Pulmonary artery endothelial cell (primary cell): ENCODE results near the gene RIMKLB. TPM values are rescaled to one million over a fixed set of nuclear protein-coding genes. Genes with fewer than 3 reads are reported as not detected.
"Not testable (repeated sequence)": the region's sequence is repeated elsewhere in the genome, so short reads cannot be mapped to it uniquely, and the experiment has no call there.

Experiments used
- DNase-seq: peaks from one replicate; pipeline ENCODE4 v3.0.0-alpha.2; 2011; ENCODE audit warnings: low read depth, low spot score
- total RNA-seq: library from RNA; depleted of rRNA; stranded (reverse); fragments of >200 nt; gene quantifications from 2 replicates; pipeline ENCODE4 v1.2.3, GENCODE V29; 2014

Gene RIMKLB
- total RNA-seq, 1 donor from 2014 or later, result 54.4 TPM

DNA sequence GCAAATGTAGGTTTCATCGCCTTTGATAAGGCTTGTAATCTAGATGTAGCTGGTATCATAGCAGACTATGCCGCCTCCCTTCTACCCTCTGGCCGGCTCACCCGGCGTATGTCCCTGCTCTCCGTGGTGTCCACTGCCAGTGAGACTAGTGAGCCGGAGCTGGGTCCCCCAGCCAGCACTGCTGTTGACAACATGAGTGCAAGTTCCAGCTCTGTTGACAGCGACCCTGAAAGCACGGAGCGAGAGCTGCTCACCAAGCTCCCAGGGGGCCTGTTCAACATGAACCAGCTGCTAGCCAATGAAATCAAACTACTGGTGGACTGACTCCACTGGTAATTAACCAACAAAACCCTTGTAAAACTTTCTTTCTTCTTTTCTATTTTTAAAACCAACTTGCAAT is 75.7 kb downstream of the RIMKLB start:
- no peak for DNase-seq

- no peak for DNase-seq
Measured at GRCh38 chr12:8779281-8779680, 81.5 kb downstream of the RIMKLB start.

DNA sequence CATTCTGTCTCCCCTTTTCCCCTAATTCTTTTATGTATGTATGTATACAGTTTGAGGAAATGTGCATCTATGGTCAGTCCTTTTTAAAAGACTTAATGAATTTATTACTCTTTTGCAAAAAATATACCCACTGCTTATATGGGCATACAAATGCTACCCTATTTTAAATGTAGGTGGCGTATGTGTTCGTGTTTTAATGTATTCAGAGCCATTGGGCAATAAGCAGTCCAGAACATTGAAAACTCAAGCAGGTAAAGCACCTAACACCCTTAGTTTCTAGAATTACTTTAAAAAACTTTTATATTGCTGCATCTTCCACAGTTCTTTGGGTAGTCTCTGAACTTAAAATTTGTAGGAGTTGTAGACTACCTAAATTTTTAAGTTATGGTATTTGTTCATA is 82.1 kb downstream of the RIMKLB start:
- DNase-seq, result no peak

DNA sequence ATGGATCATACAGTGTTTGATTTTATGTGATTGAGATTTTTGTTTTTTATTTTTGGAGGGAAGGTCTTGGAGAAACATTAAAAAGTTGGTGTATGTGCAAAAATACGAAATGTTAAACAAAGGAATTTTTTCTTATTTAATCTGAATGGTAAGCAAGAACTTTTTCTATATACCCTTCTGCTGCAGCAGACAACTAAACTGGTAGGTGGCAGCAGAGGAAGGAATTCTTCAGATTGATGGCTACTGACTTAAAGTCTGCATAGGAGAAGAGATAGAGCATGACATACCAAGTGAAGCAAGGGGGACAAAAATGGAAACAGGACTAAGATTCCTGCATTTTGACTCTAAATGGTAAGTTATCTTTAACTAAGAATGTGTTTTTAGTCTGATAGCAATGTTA is 82.6 kb downstream of the RIMKLB start:
- DNase-seq, result no peak

- no peak for DNase-seq
Measured at GRCh38 chr12:8781381-8782127, 83.8 kb downstream of the RIMKLB start.

DNA sequence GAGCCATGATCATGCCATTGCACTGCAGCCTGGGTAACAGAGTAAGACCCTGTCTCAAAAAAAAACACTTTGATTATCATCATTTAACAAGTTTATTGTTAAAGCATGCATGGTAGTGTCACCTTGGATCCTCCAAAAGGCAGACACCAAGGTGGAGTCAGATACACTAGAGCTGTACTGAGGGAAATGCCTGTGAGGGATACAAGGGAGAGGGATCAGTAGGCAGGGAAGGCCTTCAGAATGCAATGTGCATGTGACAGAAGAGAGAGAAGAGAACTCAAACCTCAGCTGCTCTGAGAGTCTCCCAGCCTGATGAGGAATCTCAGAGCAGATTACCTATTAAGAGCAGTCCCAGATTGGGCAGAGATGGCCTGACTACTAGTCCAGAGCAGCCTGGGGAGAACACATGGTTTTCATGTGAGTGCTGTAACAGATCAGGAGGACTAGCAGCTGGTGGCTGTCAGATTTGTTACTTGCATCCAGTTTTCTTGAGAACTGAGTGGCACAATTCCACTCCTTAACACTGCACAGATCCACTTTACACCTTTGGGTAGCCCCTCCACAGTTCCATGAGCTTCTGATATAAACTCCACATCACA is 86.6 kb downstream of the RIMKLB start:
- DNase-seq, result no peak

DNA sequence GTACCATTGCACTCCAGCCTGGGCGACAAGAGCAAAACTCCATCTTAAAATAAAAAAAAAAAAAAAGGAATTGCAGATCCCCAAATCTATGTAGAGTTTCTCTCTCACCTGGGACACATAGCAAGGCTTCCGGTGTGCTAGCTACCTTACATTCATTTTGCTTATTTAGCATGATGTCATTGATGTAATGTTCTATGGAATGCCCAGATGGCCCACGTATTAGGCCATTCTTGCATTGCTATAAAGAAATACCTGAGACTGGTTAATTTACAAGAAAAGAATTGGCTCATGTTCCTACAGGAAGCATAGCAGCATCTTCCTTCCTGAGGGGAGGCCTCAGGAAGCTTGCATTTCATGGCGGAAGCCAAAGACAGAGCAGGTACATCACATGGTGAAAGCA is 87.7 kb downstream of the RIMKLB start:
- DNase-seq, result no peak

- not testable (repeated sequence) for DNase-seq
Measured at GRCh38 chr12:8787206-8787605, 89.4 kb downstream of the RIMKLB start.

GRCh38 chr12:8788706-8789105 is 90.9 kb downstream of the RIMKLB start:
- DNase-seq, result not testable (repeated sequence)

DNA sequence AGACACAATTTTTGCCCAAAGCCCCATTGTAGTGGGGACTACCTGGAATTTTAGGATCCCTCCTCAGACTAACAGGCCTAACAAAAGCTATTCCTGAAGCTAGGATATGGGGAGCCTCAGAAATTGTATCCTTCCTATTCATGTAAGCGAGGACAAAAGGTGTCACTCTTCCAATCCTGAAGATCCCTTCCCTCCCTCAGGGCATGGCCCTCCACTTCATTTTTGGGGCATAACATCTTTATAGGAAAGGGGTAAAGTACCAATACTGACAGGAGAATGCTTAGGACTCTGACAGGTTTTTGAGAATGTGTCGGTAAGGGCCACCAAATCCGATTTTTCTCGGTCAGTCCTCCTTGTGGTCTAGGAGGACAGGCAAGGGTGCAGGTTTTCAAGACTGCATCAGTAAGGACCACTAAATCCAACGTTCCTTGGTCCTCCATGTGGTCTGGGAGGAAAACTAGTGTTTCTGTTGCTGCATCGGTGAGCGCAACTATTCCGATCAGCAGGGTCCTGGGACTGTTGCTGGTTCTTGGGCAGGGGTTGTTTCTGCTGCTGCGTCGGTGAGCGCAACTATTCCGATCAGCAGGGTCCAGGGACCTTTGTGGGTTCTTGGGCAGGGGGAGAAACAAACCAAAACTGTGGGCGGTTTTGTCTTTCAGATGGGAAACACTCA is 91.7 kb downstream of the RIMKLB start:
- not testable (repeated sequence) for DNase-seq

DNA sequence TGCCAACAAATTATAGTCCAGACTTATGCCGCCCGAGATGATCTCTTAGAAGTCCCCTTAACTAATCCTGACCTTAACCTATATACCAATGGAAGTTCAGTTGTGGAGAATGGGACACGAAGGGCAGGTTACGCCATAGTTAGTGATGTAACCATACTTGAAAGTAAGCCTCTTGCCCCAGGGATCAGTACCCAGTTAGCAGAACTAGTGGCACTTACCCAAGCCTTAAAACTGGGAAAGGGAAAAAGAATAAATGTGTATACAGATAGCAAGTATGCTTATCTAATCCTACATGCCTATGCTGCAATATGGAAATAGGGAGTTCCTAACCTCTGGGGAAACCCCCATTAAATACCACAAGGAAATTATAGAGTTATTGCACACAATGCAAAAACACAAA is 95.4 kb downstream of the RIMKLB start:
- not testable (repeated sequence) for DNase-seq

GRCh38 chr12:8794611-8795010 is 96.8 kb downstream of the RIMKLB start:
- not testable (repeated sequence) for DNase-seq

DNA sequence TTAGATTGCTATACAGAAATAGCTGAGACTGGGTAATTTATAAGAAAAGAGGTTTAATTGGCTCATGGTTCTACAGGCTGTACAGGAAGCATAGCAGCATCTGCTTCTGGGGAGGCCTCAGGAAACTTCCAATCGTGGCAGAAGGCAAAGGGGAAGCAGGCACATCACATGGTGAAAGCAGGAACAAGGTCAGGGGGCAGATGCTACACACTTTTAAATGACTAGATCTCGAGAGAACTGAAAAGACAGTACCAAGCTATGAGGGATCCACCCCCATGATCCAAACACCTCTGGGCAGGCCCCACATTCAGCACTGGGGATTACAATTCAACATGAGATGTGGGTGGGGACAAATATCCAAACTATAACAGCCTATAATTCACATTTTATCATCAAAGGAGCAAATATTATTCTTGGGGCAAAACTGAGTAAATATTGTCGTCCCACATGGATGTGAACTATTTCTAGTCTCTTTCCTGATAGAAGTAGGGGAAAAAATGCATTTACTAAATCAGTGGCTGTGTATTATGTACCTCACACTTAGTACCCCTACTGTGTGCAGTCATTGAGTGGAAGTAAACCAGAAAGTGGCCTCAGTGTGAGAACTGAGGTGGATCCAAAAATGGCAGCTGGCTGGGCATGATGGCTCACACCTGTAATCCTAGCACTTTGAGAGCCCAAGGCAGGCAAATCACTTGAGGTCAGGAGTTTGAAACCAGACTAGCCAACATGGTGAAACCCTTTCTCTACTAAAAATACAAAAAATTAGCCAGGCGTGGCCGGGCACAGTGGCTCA is 99.2 kb downstream of the RIMKLB start:
- no peak for DNase-seq

GRCh38 chr12:8801213-8801612 is 103.4 kb downstream of the RIMKLB start:
- DNase-seq, result not testable (repeated sequence)

DNA sequence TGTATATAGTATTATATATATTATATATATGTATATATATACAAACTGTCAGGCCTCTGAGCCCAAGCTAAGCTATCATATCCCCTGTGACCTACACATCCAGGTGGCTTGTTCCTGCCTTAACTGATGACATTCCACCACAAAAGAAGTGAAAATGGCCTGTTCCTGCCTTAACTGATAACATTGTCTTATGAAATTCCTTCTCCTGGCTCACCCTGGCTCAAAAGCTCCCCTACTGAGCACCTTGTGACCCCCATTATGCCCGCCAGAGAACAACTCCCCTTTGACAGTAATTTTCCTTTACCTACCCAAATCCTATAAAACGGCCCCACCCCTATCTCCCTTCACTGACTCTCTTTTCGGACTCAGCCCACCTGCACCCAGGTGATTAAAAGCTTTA is 107.0 kb downstream of the RIMKLB start:
- not testable (repeated sequence) for DNase-seq

- DNase-seq, result not testable (repeated sequence)
Measured at GRCh38 chr12:8805487-8805886, 107.7 kb downstream of the RIMKLB start.

GRCh38 chr12:8807084-8807483 is 109.3 kb downstream of the RIMKLB start:
- DNase-seq, result not testable (repeated sequence)

DNA sequence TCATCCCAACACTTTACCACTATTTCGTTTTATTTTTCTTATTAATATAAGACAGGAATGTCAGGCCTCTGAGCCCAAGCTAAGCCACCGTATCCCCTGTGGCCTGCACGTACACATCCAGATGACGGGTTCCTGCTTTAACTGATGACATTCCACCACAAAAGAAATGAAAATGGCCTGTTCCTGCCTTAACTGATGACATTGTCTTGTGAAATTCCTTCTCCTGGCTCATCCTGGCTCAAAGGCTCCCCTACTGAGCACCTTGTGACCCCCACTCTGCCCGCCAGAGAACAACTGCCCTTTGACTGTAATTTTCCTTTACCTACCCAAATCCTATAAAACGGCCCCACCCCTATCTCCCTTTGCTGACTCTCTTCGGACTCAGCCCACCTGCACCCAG is 112.3 kb downstream of the RIMKLB start:
- DNase-seq, result not testable (repeated sequence)

GRCh38 chr12:8813572-8814357 is 116.0 kb downstream of the RIMKLB start:
- no peak for DNase-seq

DNA sequence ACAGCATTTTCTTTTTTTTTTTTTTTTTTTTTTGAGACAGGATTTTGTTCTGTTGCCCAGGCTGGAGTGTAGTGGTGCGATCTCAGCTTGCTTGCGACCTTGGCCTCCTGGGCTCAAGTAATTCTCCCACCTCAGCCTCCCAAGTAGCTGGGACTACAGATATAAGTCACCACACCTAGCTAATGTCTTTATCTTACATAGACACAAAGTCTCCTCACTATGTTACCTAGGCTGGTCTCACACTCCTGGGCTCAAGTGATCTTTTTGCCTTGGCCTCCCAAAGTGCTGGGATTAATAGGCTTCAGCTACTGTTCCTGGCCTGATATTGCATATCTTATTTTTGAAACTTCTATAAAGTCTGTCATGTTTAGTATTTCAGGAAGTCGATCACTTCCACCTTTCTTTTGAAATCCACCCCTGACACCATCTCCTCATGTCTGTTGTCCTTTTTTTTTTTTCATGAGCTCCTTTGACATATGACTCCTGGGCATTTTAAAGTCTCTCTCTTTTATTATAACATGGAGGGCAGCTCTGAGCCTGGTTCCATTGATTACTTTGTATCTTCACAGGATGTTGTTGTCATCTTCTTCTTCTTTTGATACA is 118.8 kb downstream of the RIMKLB start:
- DNase-seq, result no peak

DNA sequence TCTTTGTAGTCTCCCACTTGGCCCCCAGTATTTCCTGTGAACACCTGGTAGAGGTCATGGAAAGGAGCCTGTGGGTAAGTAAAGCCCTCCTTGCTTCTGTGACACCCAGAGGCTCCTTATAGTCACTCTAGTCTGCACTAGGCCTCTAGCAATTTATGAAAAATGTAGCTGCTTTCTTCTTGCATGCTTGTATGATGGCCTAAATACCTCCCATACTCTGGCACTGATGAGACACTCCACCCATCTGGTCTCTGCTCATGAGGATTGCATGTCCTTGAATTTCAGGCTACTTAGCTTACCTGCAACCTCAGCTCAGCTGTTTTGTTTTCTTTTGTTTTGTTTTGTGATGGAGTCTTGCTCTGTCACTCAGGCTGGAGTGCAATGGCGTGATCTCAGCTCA is 120.1 kb downstream of the RIMKLB start:
- DNase-seq, result no peak
